Measurements from ENCODE around the gene FAM81A.
"Not testable (repeated sequence)": the region's sequence is repeated elsewhere in the genome, so short reads cannot be mapped to it uniquely, and the experiment has no call there.

The FAM81A gene

DNA sequence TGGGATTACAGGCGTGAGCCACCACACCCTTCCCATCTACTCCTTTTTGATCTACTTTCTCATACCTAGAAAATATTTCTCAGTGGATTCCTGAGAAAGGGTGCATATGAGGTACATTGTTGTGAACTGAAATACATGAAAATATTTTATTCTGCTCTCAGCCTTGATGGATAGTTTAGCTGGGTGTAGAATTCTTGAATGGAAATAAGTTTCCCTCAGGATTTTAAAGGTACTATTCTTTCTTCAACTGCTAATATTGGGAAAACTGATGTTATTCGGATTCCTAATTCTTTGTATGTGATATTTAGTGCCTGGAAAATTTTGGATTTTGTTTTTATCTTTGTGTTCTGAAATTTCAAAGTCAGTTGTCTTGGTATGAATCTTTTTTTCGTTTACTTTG, 9.1 kb upstream of the FAM81A start:
- DNase-seq, result not testable (repeated sequence)

DNA sequence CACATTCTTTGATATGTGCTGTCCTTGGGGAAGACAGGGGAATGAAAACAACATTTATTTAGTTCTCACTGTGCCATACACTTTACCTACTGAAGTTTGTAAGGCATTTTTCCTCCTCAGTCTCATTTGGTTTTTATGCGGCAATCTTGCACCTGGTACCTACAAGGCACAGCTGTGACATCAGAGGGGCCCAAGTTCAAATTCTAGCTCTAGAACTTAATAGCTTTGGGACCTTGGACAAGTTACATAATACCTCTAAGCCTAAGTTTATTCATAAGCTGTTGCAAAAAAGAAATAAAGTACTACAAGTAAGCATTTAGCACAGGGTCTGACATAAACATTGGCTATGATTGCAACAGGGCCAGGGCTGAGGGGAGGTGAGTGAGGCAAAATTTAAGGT, 5.6 kb upstream of the FAM81A start:
- DNase-seq, result no peak

DNA sequence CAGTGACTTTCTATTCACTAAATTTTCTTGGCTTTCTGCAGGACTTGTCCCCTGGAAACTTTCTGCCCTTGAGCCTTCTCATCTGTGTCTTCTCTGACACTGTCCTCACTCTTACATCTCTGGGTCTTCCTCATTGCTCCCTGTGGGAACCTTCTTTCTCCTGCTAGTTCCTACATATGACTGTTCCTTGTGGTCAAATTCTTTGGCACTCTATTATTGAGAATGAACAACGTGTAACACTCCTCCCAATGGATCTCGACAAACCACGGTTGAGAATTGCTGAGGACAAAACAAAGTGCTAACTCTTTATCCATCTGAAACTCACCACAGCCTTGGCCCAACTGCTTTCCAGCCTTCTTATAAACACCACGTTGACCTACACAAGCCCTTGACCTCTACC, 3.5 kb upstream of the FAM81A start:
- DNase-seq, result no peak

DNA sequence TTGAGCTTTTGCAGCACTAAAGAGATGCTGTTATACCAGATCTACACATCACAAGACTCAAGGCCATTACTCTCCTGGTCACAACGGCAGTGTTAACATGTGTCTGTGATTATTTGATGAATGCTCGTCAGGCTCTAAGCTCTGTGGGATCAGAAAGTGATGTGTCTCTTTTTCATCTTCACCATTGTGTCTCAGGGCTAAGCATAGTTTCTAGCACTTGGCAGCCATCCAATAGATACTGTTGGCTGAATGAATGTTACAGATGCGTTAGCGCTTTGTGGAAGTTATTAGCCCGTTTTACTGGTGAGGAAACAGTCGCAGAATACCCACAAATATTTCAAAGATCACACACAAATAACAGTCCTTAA, 1.2 kb upstream of the FAM81A start:
- no peak for DNase-seq

DNA sequence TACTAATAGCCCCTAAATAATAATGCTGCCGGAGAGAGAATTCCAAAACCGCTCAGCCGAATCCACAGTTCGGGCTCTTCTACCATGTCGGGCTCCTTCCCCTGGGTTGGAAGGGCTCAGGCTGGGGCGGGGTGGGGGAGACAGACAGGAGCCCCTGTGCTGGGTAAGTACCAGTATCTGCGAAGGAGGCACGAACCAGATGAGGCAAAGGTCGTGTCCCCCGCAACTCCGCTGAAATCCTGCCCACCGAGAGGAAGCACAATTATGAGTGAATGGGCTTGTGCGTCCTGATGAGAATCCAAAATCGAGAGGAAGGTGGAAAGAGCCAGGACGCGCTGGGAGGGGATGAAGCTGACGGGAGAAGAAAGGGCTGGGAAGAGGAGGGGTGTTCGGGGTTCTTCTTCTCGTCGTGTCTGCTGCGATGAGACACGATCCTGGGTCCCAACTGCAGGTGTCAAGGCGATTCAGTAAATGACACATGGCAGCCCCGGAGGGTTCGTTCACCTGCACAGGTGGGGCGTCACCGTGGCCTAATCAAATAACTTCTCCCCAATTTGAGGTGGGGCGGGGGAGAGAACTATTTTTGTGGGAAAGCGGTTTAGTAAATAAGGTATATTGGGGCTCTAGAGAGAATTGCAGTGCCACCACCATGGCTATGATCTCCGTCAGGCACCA, 707 bp upstream of the FAM81A start:
- DNase-seq, result no peak

DNA sequence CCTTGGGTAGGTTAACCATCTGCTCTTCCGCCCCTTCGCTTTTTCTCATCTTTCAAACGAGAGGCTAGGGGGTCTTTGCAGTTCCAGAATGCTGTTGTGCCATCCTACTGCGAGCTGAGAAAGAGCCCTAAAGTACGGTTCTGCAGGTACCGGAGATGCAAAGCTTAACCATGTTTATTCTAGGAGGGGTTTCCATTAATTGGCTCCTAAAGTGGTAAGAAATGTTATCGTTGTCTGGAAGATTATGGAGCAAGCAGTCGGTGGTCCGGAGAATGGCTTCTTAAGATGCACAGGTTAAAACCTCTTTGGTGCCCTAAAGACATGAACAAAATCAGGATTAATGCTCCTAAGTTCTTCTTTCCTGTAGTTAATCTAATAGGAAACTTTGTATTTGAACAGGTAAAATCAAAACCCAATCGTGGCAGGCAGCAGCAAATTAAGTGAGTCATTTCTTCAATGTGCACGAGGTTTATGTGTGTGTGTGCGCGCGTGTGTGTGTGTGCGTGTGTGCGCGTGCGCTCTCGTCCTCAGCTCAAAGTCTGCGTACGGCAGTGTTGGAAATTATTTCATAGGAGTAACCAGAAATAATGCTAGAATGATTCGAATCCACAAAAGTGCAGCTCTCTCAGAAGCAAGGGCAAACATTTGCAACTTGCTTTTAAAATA, 772 bp downstream of the FAM81A start:
- DNase-seq, result no peak

DNA sequence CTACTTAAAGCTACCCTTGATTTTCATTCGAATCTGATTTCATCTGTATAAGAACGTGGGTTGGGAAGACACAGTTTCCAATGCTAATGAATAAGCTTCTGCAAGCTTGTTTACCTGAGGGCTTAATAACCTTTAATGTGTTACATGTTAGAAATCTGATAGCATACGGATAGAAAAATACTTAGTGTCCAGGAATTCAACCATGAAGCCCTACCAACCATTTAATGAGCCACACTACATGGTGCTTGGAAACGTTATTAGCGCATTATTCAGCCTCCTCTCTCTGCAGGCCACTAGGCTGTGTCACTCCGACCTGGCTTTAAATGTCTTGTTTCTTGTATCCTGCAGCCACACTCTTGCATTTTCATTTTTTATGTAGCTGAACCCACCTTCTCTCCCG, 1.6 kb downstream of the FAM81A start:
- DNase-seq, result no peak

DNA sequence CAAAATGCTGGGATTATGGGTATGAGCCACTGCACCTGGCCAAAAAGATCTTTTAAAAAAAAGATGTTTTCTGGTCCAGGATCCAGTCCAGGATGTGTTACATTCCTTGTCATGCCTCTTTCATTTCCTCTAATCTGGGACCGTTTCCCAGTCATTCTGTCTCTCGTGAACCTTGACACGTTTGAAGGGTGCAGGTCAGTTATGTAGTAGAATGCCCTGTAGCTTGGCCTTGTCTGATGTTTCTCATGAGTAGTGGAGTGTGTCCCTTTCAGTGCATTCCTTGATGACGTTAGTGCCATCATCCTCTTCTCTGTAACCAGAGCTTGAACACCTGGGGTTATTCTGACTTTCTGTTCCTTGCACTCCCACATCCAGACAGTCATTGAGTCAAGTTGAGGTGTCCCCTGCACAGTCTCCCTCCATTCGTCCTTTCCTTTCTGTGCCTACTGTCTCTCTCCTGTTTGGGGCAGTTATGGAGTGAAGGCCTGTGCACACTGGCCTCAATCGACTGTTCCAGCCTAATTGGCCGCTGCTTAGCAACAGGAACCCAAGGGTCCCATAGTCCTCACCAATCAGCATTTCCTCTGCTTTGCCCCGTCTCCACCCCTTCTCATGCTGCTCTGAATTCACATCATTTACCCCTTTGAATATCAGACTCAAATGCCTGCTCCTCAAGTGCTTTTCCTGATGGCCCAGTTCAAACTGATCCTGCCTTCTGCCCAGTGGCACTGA, 5.5 kb downstream of the FAM81A start:
- no peak for DNase-seq

DNA sequence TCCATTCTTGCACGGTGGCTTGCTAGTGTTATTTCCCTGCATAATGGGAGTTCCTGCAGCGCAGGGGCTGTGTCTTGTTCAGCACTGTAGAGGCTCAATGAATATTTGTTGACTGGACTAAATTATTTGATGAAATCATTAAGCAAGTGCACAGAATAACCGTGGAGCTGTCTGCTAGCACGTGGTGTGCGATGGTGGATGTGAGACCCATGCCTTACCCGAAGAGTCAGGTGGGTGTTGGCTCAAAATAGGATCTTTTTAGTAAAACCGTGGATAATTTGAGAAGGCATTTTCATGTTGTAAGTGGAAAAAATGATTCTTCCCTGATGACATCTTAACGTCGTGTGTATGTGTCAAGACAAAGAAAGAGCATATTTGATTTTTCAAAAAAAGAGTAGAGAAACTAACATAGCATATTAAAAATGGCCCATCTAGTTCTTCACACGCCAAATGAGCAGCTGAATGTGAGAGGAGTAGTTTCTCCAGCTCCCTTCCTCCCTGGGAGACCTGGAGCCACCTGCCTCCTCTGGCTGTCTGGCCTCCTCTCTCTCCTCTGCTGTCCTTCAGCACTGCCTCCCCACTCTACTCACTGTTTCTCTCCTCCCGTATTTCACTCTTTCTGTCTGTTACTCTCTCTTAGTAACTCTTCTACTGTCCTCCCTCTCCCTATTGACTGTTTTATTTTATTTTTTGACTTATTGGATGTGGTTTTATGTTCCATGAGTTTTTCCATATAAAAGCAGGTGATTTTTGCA, 6.3 kb downstream of the FAM81A start:
- DNase-seq, result no peak

DNA sequence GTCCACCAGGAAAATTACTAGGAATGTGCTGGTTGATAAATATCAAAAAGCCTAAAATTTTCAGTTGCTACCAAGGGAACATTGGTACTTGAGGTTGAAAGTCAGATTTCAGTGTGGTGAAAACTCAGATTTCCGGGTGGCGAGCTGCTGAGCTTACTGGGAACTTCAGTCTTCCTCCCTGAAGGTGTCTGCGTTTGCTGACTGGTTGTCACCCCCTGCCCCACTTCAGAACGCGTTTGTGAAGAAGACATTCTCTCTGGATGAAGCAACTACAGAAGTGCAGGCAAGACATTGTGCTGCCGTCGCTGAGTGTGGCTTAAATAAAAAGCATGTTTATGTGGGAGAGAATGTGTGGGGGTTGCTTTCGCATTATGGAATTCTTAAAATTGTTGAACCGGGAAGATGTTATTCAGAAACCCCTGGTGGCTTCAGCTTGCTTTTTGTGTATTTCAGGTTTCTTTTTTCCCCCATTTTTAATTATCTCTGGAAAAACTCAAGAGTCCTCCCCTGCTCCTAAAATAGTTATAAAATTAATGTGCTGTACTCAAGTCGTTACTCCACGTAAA, 7.1 kb downstream of the FAM81A start:
- no peak for DNase-seq

DNA sequence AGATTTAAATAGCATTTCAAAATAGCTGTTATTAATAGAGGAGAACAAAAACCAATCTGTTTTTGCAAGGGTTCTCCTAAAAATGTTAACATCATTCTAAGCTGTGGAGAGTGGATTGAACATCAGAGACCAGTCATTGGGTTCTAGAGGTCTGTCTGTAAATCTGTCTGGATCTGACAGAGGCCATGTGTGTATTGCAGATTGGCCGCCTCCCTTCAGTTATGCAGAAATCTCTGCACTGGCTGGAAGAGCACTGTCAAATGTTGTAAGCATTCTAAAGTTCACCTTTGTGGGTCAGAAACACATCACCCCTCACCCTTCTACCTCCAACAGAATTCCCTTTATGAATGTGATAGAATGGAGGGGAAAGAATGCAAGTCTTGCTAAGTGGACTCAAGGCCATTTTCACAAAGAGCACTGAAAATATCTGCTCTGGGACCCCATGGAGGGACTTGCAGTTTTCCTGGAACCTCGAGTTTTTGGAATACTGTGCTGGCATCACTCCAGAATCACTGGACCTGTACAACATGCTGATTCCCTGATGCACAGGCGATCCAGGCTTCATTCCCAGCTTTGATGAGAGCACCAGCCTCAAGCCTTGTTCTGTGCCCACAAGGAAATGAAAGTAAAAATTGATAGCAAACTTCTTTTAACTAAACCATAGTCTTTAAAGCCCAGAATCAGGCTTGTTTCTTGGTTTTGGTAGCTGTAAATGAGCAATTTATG, 8.4 kb downstream of the FAM81A start:
- DNase-seq, result no peak

DNA sequence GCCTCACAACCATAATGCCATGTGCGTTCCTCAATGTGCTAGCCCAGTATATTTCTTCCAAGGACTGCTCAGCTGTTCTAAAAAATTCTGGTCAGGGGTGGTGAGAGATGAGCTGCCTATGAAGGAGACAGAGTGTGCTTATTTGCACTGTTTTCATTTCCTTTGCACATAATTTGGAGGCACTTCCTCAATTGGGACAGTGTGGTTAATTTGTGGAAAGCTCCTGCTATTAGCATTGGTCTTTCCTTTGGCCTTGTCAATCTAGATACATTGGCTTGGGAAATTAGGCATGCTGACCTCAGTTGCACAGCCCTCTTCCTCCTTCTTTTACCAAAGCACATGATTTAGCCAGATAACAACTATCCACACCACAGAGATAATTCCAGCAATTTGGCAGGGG, 9.4 kb downstream of the FAM81A start:
- no peak for DNase-seq

DNA sequence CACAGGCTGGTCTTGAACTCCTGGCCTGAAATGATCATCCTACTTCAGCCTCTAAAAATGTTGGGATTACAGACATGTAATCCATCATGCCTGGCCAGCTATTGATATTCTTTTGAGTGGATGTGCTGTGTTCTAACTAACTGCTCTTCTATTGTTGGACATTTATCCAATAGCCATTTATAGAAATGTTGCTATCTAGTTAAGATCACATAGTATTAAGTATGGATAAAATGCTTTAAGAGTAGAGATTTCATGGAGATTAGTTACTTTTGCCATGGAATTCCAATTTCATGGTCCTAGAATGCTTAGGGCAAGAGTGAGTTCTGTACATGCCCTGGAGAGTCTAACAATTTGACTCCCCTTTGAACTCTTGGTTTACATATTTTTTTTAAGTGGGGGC, 10.9 kb downstream of the FAM81A start:
- no peak for DNase-seq

DNA sequence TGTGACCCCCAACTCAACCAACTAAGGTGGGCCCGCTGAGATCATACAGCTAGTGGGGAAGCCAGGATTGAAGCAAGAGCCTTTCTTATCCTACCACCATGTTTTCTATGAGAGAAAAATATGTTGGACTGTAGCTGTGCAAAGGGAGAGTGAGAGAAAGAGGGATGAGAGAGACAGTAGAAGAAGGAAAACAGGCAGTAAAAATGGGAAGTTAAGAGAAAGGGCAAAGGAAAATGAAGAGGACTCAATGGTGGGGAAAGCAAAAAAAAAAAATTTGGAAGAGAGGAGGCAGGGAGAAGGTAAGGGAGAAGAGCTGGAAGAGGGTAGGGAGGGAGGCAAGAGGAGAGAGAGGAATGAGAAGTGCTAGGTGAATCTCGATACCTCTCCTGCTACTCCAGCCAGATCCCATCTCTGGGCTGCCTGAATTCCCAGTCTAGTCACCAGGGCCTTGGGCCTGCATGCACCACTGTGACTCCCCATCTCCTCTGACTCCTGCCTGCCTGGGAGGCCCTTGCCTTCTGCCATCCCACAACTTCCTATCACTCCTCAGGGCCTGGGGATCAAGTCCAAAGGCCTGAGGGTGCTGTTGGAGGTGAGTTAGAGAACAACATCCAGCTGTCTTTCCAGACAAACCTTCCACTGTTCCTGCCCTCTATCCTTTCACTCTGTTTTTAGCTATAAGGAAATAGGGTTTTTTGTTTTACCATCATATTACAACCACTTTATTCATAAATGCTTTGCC, 15.7 kb downstream of the FAM81A start:
- DNase-seq, result no peak

DNA sequence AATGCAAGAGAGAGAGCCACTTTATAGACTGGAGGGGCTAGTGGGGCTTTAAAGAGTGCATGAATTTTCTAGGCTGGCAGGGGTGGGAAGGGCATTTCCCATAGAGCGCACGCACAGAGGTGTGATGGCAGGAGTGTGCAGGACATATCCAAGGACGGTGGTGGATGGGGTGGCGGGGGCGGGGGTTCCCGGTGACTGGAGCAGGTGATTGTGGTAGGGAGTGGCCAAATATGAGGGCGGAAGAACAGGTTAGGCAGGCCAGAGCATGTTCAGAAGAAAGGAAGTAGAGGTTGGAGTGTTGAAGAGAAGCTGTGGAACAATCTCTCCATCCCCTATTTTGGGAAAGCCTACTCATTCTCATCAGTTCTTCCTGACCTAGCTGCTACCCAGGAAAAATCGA, 18.1 kb downstream of the FAM81A start:
- no peak for DNase-seq

DNA sequence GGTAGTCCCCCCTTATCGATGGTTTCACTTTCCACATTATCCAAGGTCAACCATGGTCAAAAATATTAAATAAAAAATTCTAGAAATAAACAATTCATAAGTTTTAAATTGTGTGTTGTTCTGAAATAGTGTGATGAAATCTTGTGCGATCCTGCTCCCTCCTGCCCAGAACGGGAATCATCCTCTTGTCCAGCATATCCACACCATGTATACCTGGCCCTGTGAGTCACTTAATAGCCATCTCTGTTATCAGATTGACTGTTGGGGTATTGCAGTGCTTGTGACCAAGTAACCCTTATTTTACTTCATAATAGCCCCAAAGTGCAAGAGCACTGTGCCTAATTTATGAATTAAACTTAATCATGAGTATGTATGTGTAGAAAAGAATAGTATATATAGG, 19.1 kb downstream of the FAM81A start:
- DNase-seq, result no peak

DNA sequence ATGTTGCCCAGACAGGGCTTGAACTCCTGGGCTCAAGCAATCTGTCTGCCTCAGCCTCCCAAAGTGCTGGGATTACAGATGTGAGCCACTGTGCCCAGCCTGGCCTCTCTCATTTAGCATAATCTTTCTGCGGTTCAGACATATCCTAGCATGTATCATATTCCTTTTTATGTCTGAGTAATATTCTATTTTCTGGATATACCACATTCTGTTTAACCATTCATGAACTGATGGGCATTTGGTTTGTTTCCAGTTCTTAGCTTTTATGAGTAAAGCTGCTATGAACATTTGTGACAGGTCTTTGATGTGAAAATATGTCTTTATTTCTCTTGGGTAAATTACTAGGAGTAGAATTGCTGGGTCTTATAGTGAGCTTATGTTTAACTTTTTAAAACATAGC, 23.5 kb downstream of the FAM81A start:
- no peak for DNase-seq

DNA sequence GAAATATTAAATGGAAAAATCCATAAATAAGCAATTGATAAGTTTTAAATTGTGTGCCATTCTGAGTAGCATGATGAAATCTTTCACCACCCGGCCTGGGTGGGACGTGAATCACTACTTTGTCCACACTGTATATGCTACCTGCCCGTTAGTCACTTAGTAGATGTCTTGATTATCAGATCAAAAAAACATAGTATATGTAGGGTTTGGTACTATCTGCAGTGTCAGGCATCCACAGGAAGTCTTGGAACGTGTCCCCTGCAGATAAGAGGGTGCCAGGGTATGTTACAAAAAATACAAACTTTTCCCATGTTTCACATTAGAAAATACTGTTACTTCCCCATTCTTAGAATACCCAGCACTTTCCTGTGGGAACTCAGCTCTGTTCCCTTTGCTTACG, 35.2 kb downstream of the FAM81A start:
- no peak for DNase-seq

DNA sequence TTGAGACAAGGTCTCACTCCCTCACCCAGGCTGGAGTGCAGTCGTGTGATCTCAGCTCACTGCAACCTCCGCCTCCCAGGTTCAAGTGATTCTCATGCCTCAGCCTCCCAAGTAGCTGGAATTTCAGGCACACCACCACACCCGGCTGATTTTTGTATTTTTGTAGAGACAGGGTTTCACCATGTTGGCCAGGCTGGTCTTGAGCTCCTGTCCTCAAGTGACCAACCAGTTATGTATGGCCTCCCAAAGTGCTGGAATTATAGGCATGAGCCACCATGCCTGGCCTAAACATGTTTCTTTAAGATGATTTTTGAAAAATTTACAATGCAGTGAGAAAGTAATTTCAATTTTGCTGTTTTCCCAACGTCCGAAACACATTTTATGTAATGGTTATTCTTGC, 37.2 kb downstream of the FAM81A start:
- not testable (repeated sequence) for DNase-seq

DNA sequence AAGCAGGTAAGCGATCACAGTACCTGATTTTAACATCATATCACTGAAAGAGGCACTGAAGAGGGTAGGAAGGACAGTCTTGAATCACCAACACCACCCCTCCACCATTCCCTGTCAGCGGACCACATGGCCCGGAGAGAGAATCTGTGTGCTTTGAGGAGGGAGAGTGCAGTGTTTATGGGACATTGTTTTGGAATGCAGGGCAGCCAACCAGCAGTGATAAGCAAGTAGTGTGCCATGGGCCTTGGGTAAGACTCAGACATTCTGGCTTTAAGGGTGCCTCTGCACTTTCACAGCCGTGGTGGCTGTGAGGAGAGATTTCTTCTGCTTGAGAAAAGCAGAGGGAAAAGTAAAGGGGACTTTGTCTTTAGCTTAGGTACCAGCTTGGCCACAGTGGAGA, 46.4 kb downstream of the FAM81A start:
- DNase-seq, result no peak

DNA sequence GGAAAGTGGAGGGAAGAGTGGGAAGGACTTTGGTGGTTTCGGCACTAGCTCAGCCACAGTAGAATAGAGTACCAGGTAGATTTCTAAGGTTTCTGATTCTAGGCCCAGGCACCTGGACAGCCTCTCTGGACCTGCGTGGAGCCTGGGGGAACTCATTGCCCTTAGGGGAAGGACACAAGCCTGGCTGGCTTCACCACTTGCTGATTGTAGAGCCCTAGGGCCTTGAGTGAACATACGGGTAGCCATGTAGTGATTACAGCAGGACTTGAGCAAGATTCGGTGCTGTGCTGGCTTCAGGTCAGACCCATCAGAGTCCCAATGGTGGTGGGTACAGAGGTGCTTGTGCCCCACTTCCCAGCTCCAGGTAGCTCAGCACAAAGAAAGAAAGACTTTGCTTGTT, 47.0 kb downstream of the FAM81A start:
- DNase-seq, result no peak

DNA sequence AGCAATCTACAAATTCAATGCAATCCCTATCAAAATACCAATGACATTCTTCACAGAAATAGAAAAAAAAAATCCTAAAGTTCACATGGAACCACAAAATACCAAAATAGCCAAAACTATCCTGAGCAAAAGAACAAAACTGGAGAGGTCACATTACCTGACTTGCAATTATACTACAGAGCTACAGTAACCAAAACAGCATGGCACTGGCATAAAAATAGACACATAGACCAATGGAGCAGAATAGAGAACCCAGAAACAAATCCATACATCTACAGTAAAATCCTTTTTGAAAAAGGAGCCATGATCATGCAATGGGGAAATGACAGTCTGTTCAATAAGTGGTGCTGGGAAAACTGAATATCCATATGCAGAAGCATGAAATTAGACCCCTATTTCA, 51.5 kb downstream of the FAM81A start:
- DNase-seq, result not testable (repeated sequence)
